Fibroblast of lung (primary cell): ENCODE measurements around the gene RIN3. TPM values are rescaled to one million over a fixed set of nuclear protein-coding genes. Genes with fewer than 3 reads are reported as not detected.

Experiments
- DNase-seq, 2 donors: peaks; one replicate each; pipeline versions ENCODE4 v3.0.0 to v3.0.0-alpha.2; 2010; ENCODE audit warnings: low read depth in 2 of 2
- H2AFZ ChIP-seq: 2 replicates; pipeline ENCODE4 v1.5.1; 2012; ENCODE audit warnings: low read length, control low read depth, inconsistent platforms
- H3K27ac ChIP-seq: 2 replicates; pipeline ENCODE4 v1.5.1; 2011; ENCODE audit warnings: low read length, control low read depth; ENCODE audit not compliant: insufficient read depth
- H3K27me3 ChIP-seq: 2 replicates; pipeline ENCODE4 v1.5.1; 2011; ENCODE audit warnings: mild to moderate bottlenecking, low read length; ENCODE audit not compliant: control insufficient read depth, insufficient read depth
- H3K36me3 ChIP-seq: 2 replicates; pipeline ENCODE4 v1.5.1; 2011; ENCODE audit warnings: low read length; ENCODE audit not compliant: control insufficient read depth, insufficient read depth
- H3K4me1 ChIP-seq: 2 replicates; pipeline ENCODE4 v1.5.1; 2011; ENCODE audit warnings: low read length; ENCODE audit not compliant: control insufficient read depth, insufficient read depth; ENCODE audit errors: extremely low read depth
- H3K4me2 ChIP-seq: 2 replicates; pipeline ENCODE4 v1.5.1; 2011; ENCODE audit warnings: low read length, control low read depth; ENCODE audit not compliant: insufficient read depth; ENCODE audit errors: extremely low read depth
- H3K4me3 ChIP-seq, 4 experiments: fragments of 200-600 bp in 1 of 4; sonication (generic) in 1 of 4; replicated peaks in 1 of 4; 2 replicates each; pipeline ENCODE4 v1.5.1; 2011 to 2016; ENCODE audit warnings: low read length in 4 of 4, low read depth in 3 of 4, mild to moderate bottlenecking in 3 of 4, control low read depth in 2 of 4, inconsistent platforms in 1 of 4, mixed read lengths in 1 of 4; ENCODE audit not compliant: insufficient read depth in 1 of 4; ENCODE audit errors: control extremely low read depth in 1 of 4
- H3K79me2 ChIP-seq: 2 replicates; pipeline ENCODE4 v1.5.1; 2012; ENCODE audit warnings: mild to moderate bottlenecking, low read length, inconsistent platforms; ENCODE audit not compliant: control insufficient read depth, insufficient read depth
- H3K9ac ChIP-seq: 2 replicates; pipeline ENCODE4 v1.5.1; 2011; ENCODE audit warnings: mild to moderate bottlenecking, low read length, control low read depth; ENCODE audit not compliant: insufficient read depth
- H3K9me3 ChIP-seq: 2 replicates; pipeline ENCODE4 v1.5.1; 2012; ENCODE audit warnings: low read depth, low read length; ENCODE audit not compliant: control insufficient read depth, insufficient read depth
- H4K20me1 ChIP-seq: 2 replicates; pipeline ENCODE4 v1.5.1; 2011; ENCODE audit warnings: low read length; ENCODE audit not compliant: control insufficient read depth, insufficient read depth; ENCODE audit errors: extremely low read depth
- EZH2 ChIP-seq: IDR thresholded peaks from 2 replicates; pipeline ENCODE4 v1.5.1; 2012; ENCODE audit warnings: low read length, control low read depth, mild to moderate bottlenecking; ENCODE audit errors: missing control alignments
- polyA plus RNA-seq, 2 donors: library from polyadenylated mRNA; depleted of rRNA in 1 of 2; stranded (reverse) in 1 of 2; unstranded in 1 of 2; fragments of >200 nt; gene quantifications; 2 replicates each; pipeline ENCODE4 v1.2.1, GENCODE V29; 2011 to 2012; ENCODE audit warnings: missing spikeins in 1 of 2
- total RNA-seq: library from RNA; depleted of rRNA; stranded (reverse); fragments of >200 nt; gene quantifications from 2 replicates; pipeline ENCODE4 v1.2.1, GENCODE V29; 2014
- TF ChIP-seq, protein P1 (sequence below), 2 donors: IDR thresholded peaks in 1 of 2; conservative IDR thresholded peaks in 1 of 2; 1 replicate in 1 of 2; 2 replicates in 1 of 2; pipeline ENCODE4 v1.5.1; 2011 to 2012; ENCODE audit warnings: low read length in 2 of 2, control low read depth in 1 of 2, inconsistent platforms in 1 of 2, low read depth in 1 of 2, mild to moderate bottlenecking in 1 of 2

RIN3 gene
- total and polyA plus RNA-seq, 2 donors (not counting 1 experiment from before 2014, with no cell fraction given): 8.9 to 9.2 TPM

DNA sequence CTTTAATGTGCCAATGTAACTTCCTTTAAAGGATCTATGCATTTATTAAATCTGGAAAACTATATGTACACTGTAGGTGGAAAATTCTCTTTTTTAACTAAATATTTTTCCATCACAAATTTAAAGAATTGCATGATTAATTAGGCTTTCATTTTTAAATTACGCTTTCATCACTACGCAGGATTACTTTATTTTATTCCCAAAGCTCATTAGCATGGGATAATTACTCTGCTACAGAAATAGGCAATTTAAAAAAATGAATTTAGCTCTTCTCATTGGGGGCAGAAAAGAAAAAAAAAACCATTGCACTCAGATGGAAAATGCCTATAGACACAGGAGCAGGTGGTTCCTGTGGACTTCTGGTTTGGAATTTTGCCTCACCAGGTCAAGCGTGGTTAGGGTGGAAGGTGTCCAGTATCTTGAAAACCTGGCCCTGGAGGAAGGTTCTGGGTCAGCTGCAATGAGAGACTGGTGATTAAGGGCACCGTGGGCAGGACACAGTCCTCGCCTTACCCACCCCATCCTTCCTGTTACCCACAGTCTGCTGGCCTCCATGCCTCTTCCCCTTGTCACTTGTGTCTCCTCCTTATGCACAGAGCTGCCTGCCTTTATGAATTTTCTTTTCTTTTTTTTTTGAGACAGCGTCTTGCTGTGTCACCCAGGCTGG is 17.3 kb upstream of the RIN3 start:
- H3K79me2 ChIP-seq: no peaks in the 10 kb centered on the region
- no peaks in the 10 kb centered on the region for H3K4me1 ChIP-seq
- H3K4me2 ChIP-seq: no peak overlapping the region
- no peaks in the 10 kb centered on the region for H3K36me3 ChIP-seq
- no peak overlapping the region for H3K4me3 ChIP-seq
- H3K9me3 ChIP-seq: no peaks in the 10 kb centered on the region
- TF ChIP-seq, protein P1, sequence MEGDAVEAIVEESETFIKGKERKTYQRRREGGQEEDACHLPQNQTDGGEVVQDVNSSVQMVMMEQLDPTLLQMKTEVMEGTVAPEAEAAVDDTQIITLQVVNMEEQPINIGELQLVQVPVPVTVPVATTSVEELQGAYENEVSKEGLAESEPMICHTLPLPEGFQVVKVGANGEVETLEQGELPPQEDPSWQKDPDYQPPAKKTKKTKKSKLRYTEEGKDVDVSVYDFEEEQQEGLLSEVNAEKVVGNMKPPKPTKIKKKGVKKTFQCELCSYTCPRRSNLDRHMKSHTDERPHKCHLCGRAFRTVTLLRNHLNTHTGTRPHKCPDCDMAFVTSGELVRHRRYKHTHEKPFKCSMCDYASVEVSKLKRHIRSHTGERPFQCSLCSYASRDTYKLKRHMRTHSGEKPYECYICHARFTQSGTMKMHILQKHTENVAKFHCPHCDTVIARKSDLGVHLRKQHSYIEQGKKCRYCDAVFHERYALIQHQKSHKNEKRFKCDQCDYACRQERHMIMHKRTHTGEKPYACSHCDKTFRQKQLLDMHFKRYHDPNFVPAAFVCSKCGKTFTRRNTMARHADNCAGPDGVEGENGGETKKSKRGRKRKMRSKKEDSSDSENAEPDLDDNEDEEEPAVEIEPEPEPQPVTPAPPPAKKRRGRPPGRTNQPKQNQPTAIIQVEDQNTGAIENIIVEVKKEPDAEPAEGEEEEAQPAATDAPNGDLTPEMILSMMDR (conservative IDR thresholded peaks at IDR 0.05 in 1 of 2, IDR thresholded peaks at IDR 0.05 in 1 of 2; ENCODE audit: low read depth in 1 of 2, low read length in 2 of 2): no peak
- no peaks in the 10 kb centered on the region for H3K27me3 ChIP-seq
- no peak overlapping the region for H3K9ac ChIP-seq
- no peak for DNase-seq
- H2AFZ ChIP-seq: no peak overlapping the region
- H4K20me1 ChIP-seq: no peaks in the 10 kb centered on the region
- H3K27ac ChIP-seq: no peak overlapping the region

DNA sequence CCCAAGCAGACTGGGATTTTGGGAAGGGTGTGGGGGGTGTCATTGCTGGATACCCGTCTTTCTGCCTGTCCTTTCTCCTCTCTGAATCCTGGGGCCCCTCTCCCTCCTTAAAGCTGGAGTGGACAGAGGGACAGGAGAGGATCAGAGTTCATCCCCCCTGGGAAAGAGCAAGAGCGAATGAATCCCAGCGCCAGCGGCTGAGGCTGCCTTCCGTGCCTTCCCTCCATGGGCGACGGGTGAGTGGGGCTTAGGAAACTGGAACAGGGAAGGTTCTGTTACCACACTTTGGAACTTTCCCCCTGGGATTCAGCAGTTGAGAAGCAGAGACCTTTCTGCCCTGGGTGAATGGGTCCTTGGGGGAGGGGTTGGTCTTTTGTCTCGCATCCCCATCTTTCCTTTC is 16.2 kb upstream of the RIN3 start:
- Histone ChIP-seq H3K9ac (no peak overlapping the region), H3K9me3 (no peaks in the 10 kb centered on the region), H3K4me3 (no peak overlapping the region), H3K36me3 (no peaks in the 10 kb centered on the region), H3K4me2 (no peak overlapping the region), H2AFZ (no peak overlapping the region), H3K27me3 (no peaks in the 10 kb centered on the region), H3K27ac (no peak overlapping the region), H3K79me2 (no peaks in the 10 kb centered on the region), H4K20me1 (no peaks in the 10 kb centered on the region), H3K4me1 (peaks cover 5% of the 10 kb centered on the region)
- no peak for DNase-seq
- TF ChIP-seq, protein P1 (conservative IDR thresholded peaks at IDR 0.05 in 1 of 2, IDR thresholded peaks at IDR 0.05 in 1 of 2; ENCODE audit: low read depth in 1 of 2, low read length in 2 of 2): no peak
- no peak for TF ChIP-seq EZH2

DNA sequence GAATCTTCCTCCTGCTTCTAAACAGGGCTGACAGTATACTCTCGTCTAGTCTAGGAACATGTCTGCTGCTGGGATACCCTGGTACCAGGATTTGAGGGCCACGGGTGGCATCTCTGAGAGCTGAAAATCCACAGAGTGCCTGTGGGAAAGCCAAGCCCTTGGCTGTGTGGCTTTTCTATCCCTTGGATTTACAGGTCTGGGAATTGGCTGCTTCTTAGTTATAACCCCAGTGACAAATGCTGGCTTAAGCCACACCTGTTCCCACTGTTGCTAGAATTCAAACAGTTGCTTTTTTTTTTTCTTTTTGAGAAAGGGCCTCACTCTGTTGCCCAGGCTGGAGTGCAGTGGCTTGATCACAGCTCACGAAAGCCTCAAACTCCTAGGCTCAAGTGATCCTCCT is 14.3 kb upstream of the RIN3 start:
- no peak for TF ChIP-seq EZH2
- TF ChIP-seq, protein P1 (conservative IDR thresholded peaks at IDR 0.05 in 1 of 2, IDR thresholded peaks at IDR 0.05 in 1 of 2; ENCODE audit: low read depth in 1 of 2, low read length in 2 of 2): no peak
- Histone ChIP-seq H2AFZ (no peak overlapping the region), H3K9me3 (no peaks in the 10 kb centered on the region), H4K20me1 (no peaks in the 10 kb centered on the region), H3K27me3 (no peaks in the 10 kb centered on the region), H3K4me1 (peaks cover 13% of the 10 kb centered on the region), H3K36me3 (no peaks in the 10 kb centered on the region), H3K79me2 (no peaks in the 10 kb centered on the region), H3K27ac (no peak overlapping the region), H3K4me3 (no peak overlapping the region), H3K4me2 (no peak overlapping the region), H3K9ac (no peak overlapping the region)
- DNase-seq: no peak
